ENCODE results near the gene TMEM91.
"Not testable (repeated sequence)": the region's sequence is repeated elsewhere in the genome, so short reads cannot be mapped to it uniquely, and the experiment has no call there.

TMEM91 gene

GRCh38 chr19:41377977-41378709 is 1.8 kb downstream of the TMEM91 start:
- H3K4me3 ChIP-seq (ENCODE audit: low read depth, low read length): no peak overlapping the region
- TF ChIP-seq CTCF (IDR thresholded peaks at IDR 0.05; ENCODE audit: control insufficient read depth, extremely low read depth, insufficient read depth): no peak
- DNase-seq (ENCODE audit: low read depth): no peak

- DNase-seq (ENCODE audit: low read depth); H3K4me3 ChIP-seq (ENCODE audit: low read depth, low read length): not testable (repeated sequence)
Measured at GRCh38 chr19:41381536-41381935, 5.2 kb downstream of the TMEM91 start.

GRCh38 chr19:41384351-41384750 is 8.0 kb downstream of the TMEM91 start:
- no peak overlapping the region for H3K4me3 ChIP-seq (ENCODE audit: low read depth, low read length)
- no peak for DNase-seq (ENCODE audit: low read depth)
- no peak for TF ChIP-seq CTCF (IDR thresholded peaks at IDR 0.05; ENCODE audit: control insufficient read depth, extremely low read depth, insufficient read depth)

- H3K4me3 ChIP-seq (ENCODE audit: low read depth, low read length): no peak overlapping the region
- TF ChIP-seq CTCF (IDR thresholded peaks at IDR 0.05; ENCODE audit: control insufficient read depth, extremely low read depth, insufficient read depth): no peak
- no peak for DNase-seq (ENCODE audit: low read depth)
Measured at GRCh38 chr19:41386442-41386841, 10.1 kb downstream of the TMEM91 start.

GRCh38 chr19:41391618-41392017 is 15.3 kb downstream of the TMEM91 start:
- DNase-seq (ENCODE audit: low read depth): no peak
- TF ChIP-seq CTCF (IDR thresholded peaks at IDR 0.05; ENCODE audit: control insufficient read depth, extremely low read depth, insufficient read depth): no peak

GRCh38 chr19:41392775-41393174 is 16.4 kb downstream of the TMEM91 start:
- H3K4me3 ChIP-seq (ENCODE audit: low read depth, low read length): no peak overlapping the region
- no peak for DNase-seq (ENCODE audit: low read depth)
- TF ChIP-seq CTCF (IDR thresholded peaks at IDR 0.05; ENCODE audit: control insufficient read depth, extremely low read depth, insufficient read depth): no peak

More at GRCh38 chr19:41391618-41392017, 15.3 kb downstream of the TMEM91 start:
- no peak overlapping the region for H3K4me3 ChIP-seq (ENCODE audit: low read depth, low read length)

- no peak for TF ChIP-seq CTCF (IDR thresholded peaks at IDR 0.05; ENCODE audit: control insufficient read depth, extremely low read depth, insufficient read depth)
- no peak overlapping the region for H3K4me3 ChIP-seq (ENCODE audit: low read depth, low read length)
- no peak for DNase-seq (ENCODE audit: low read depth)
Measured at GRCh38 chr19:41395355-41395754, 19.0 kb downstream of the TMEM91 start.

Measured in LNCaP clone FGC (cell line).